Left ventricle myocardium inferior (tissue), 1 donor: ENCODE measurements around the gene ZPR1. TPM values are rescaled to one million over a fixed set of nuclear protein-coding genes. Genes with fewer than 3 reads are reported as not detected.

ENCODE experiments used
- DNase-seq: peaks from one replicate; pipeline ENCODE4 v3.0.0-alpha.2; 2020
- H3K27ac ChIP-seq: fragments of 200-600 bp; replicated peaks from 2 replicates; pipeline ENCODE4 v1.8.0; 2021
- H3K27me3 ChIP-seq: fragments of 200-600 bp; 2 replicates; pipeline ENCODE4 v1.8.0; 2021; ENCODE audit warnings: low read depth
- H3K36me3 ChIP-seq: fragments of 200-600 bp; 2 replicates; pipeline ENCODE4 v1.8.0; 2021
- H3K4me1 ChIP-seq: fragments of 200-600 bp; 2 replicates; pipeline ENCODE4 v1.8.0; 2021
- H3K4me3 ChIP-seq: fragments of 200-600 bp; 2 replicates; pipeline ENCODE4 v1.8.0; 2021; ENCODE audit warnings: mild to moderate bottlenecking, moderate library complexity
- H3K9me3 ChIP-seq: fragments of 200-600 bp; replicated peaks from 2 replicates; pipeline ENCODE4 v1.8.0; 2021
- CTCF ChIP-seq: fragments of 200-600 bp; IDR thresholded peaks from 2 replicates; pipeline ENCODE4 v1.8.0; 2021; ENCODE audit warnings: antibody characterized with exemption, mild to moderate bottlenecking, borderline replicate concordance
- intact Hi-C: fragments of 100-400 bp; cut with micrococcal nuclease; formaldehyde crosslinking; loops from one replicate; pipeline ENCODE4 v1.11.0; 2022
- total RNA-seq: library from RNA; stranded (reverse); fragmentation: NEBNext Ultra II Directional; extraction: Animal tissue kit (Norgen Biotek cat#: 25700); gene quantifications from one replicate; pipeline ENCODE4 v1.2.1, GENCODE V29; 2021
- donor health status: DM: no; HTN: yes; CAD: no; lungs with severe emphysema.

ZPR1 gene
- total RNA-seq, 1 donor from 2014 or later = 26.4 TPM

GRCh38 chr11:116819049-116819448 lies 31.2 kb upstream of the ZPR1 start:
- DNase-seq = no peak
- peaks cover 2% of the 10 kb centered on the region for H3K4me1 ChIP-seq
- H3K9me3 ChIP-seq = no peaks in the 10 kb centered on the region
- H3K27ac ChIP-seq = no peak overlapping the region
- no peak for TF ChIP-seq CTCF
- H3K27me3 ChIP-seq = no peaks in the 10 kb centered on the region
- no peaks in the 10 kb centered on the region for H3K36me3 ChIP-seq
- no peak overlapping the region for H3K4me3 ChIP-seq
- intact Hi-C loops = no loop called here

GRCh38 chr11:116814502-116814901 lies 26.7 kb upstream of the ZPR1 start:
- Histone ChIP-seq H3K4me1 (peaks cover 4% of the 10 kb centered on the region), H3K27ac (no peak overlapping the region), H3K4me3 (no peak overlapping the region), H3K36me3 (no peaks in the 10 kb centered on the region), H3K9me3 (no peaks in the 10 kb centered on the region), H3K27me3 (no peaks in the 10 kb centered on the region)
- DNase-seq = no peak
- TF ChIP-seq CTCF = no peak
- intact Hi-C loops = no loop called here

- no peak overlapping the region for H3K4me3 ChIP-seq
- H3K27me3 ChIP-seq = no peaks in the 10 kb centered on the region
- no peak for DNase-seq
- intact Hi-C loops = no loop called here
- no peak overlapping the region for H3K27ac ChIP-seq
- no peak for TF ChIP-seq CTCF
- H3K4me1 ChIP-seq = peaks cover 4% of the 10 kb centered on the region
- H3K9me3 ChIP-seq = no peaks in the 10 kb centered on the region
- H3K36me3 ChIP-seq = no peaks in the 10 kb centered on the region
Observed at GRCh38 chr11:116813781-116814471, 26.1 kb upstream of the ZPR1 start.

DNA sequence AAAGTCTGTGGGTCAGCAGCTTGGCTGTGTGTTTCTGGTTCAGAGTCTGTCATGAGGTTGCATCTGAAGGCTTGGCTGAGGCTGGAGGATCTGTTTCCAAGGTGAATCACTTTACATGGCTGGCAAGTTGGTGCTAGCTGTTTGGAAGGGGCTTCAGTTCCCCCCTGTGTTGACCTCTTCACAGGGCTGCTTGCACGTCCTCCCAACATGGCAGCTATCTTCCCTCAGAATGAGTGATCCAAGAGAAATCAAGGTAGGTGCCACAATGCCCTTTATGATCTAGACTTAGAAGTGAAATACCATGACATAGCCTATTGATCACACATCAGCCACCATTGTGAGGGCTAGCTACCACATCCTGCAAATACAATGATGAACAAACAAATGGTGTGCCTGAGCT lies 25.3 kb upstream of the ZPR1 start:
- Histone ChIP-seq H3K4me1 (peaks cover 4% of the 10 kb centered on the region), H3K9me3 (no peaks in the 10 kb centered on the region), H3K36me3 (no peaks in the 10 kb centered on the region), H3K4me3 (no peak overlapping the region), H3K27me3 (no peaks in the 10 kb centered on the region), H3K27ac (no peak overlapping the region)
- TF ChIP-seq CTCF = no peak
- DNase-seq = no peak
- intact Hi-C loops = no loop called here

- Histone ChIP-seq H3K9me3 (no peaks in the 10 kb centered on the region), H3K4me3 (no peak overlapping the region), H3K4me1 (peaks cover 4% of the 10 kb centered on the region), H3K36me3 (no peaks in the 10 kb centered on the region), H3K27me3 (no peaks in the 10 kb centered on the region), H3K27ac (no peak overlapping the region)
- TF ChIP-seq CTCF = no peak
- no peak for DNase-seq
- intact Hi-C loops = no loop called here
Observed at GRCh38 chr11:116812109-116812508, 24.3 kb upstream of the ZPR1 start.
